CD4-positive, alpha-beta T cell treated with Interleukin-10 for 1 hour (primary cell): ENCODE data around the gene FANK1.
A peak's percentile ranks its signal among the peaks of the same experiment; 100 is the strongest.

ENCODE experiments used
- DNase-seq: peaks from one replicate; pipeline ENCODE4 v3.0.0-alpha.2; 2020

FANK1 gene, protein sequence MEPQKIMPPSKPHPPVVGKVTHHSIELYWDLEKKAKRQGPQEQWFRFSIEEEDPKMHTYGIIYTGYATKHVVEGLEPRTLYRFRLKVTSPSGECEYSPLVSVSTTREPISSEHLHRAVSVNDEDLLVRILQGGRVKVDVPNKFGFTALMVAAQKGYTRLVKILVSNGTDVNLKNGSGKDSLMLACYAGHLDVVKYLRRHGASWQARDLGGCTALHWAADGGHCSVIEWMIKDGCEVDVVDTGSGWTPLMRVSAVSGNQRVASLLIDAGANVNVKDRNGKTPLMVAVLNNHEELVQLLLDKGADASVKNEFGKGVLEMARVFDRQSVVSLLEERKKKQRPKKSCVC

DNA sequence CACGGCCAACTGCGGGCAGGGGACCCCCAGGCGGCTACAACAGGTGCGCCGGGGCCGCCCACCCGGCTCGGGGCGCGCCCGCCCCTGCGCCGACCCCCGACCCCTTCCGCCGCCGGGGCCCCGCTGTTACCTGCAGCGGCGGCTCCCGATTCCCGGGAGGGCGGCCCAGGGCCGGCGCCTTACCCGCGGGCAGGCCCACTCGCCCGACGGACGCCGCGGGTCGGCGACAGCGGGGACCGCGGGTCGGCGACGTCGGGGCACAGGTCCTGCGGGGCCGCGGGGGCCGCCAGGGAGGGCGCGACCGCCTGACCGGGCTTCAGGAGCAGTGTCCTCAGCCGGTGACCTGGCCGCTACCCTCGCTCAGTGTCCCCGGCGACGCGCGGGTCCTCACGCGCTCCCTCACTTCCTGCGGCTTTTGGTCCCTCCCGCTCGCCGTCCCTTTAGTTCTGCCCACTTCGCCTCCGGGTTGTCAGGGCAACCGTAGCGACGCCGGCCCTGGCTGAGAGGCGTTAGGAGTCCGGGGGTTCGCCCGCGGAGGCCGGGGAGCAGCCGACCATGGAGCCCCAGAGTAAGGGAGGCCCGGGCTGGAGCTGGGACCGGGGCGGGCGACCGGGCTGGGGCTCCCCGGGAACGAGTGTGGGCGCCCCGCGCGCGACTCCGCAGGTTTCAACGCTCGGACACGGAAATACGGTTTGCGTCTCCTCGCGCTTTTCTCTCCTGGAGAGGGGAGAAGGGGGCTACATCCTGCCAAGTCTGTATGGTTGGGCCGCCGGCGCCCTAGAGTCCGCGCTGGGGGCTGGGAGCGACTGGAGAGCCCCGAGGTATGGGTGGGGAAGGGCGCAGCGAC lies at the start of gene FANK1:
TSS of gene FANK1 (plus strand) at position 477 of the 847 bp plus-strand sequence. CDS start at position 556, 79 bp downstream.
- DNase-seq = peak; percentile 79

GRCh38 chr10:125846894-125847293 lies 49.5 kb upstream of the FANK1 start:
- no peak for DNase-seq

DNA sequence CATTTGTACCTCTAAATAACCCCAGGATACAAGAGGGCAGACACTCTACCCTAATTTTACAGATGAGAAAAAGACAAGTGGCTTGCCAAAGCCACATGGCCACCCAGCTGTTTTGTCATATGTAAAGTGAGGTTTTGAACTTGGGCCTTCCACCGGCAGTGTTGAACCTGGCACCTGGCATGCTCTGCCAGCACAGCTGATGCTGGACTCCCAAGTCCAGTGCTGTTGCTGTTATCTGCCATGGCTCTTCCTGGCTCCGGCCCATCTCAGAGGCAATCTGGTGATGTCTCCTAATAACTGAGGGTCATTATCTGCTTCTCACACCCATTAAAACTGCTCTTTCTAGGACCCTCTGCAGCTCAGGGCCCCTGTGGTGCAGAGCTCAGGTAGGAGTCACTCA lies 48.0 kb upstream of the FANK1 start:
- DNase-seq = no peak

- DNase-seq = no peak
Observed at GRCh38 chr10:125848857-125849256, 47.5 kb upstream of the FANK1 start.

- DNase-seq = no peak
Observed at GRCh38 chr10:125849448-125849847, 46.9 kb upstream of the FANK1 start.

GRCh38 chr10:125850766-125851731 lies 45.3 kb upstream of the FANK1 start:
- DNase-seq = no peak

DNA sequence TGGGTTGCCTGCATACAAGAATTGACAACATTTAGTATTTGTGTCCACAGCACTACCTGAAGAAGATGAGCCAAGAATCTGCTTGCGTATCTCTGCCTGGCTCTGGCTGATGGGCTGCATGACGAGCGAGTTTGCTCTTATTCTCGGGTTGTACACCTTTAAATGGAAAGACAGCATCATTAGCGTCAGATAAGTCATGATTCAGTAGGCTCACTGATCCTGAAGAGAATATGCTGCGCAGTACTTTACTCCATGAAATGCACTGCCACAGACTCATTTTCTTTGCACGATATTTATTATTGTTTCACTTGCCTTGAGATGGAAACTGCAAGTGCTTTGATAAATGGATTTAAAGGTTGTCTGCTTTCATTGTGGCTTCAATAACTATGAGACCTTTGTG lies 43.9 kb upstream of the FANK1 start:
- DNase-seq = no peak

DNA sequence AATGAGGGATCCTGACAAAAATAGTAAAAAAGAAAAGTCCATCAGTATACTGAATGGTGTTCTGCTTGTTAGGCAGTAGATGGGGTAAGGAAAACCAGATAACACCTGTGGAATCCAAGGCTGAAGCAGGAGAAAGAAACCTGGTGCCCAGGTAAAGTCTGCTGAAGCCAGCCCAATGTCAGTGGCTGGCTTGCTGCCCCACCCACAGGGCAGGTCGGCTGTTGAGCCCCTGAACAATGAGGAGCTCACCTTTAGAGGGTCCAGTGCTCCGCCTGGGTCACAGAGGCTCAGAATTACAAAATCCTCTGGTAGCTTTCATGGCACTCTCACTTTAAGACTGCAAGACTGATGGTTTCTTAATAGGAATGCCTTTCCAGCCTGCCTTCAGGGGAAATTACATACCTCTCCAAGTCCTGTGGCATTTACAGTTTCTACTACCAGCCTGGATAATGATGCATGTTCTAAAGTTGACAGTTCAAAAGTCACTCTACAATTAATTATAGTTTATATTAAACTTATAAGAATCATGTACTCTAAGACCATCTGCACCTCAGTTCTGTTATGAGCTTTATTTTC lies 39.1 kb upstream of the FANK1 start:
- DNase-seq = no peak

DNA sequence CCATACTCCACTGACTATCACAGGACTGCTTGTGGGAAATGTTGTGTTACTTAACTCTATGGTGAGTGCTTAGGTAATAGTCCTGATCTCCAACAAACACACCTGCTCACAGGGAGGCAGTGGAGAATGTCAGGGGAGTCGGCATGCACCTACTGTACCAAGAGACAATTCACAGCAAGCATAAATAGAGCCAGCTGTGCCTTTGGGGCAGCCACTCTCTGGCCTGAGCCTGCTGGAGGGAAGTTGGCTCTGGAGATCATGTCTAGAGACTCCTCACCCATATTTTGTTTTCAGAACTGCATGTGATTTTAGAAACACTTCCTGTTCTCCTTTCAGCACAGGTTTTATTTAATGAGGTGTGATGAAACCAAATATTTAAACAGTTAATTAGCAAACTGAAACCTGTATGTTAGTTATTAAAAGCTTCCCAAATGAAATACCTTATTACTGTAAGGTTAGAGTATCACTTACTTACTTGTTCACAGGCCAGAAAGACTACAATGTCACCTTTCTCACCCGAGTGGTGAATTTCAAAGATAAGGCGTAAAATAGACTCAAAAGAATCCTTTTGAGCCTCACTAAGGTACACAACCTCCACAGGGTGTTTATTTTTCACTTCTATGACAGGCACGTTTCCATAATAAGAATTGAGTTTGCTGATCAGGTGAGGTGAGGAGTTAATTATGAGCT lies 37.1 kb upstream of the FANK1 start:
- DNase-seq = no peak

GRCh38 chr10:125865120-125865519 lies 31.2 kb upstream of the FANK1 start:
- DNase-seq = no peak

DNA sequence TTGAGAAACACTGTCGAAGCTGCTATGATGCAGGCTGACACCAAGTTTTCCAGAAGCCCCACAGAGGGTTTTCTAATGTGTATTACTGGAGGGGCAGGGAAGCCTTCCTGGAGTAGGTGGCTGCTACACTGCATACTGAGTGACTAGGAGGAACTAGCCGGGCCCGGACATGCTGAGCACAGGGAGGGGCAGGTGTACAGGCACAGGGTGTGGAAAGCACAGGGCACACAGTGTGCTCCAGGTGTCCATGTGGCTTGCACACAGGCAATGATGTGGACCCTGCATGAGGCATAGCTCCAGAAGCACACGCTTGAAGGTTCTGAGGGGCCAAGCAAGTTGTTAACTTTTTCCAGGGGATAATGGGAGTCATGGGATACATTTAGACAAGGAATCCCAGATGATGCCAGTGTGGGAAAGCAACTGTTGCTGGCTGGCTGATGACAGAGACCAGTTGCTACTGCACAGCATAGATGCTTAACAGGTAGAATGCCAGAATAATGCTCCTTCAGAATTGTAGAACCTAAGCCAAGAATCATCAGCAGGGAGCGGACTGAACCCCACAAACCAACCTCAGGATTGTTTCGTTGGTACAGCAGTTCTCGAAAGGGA lies 29.8 kb upstream of the FANK1 start:
- DNase-seq = no peak

DNA sequence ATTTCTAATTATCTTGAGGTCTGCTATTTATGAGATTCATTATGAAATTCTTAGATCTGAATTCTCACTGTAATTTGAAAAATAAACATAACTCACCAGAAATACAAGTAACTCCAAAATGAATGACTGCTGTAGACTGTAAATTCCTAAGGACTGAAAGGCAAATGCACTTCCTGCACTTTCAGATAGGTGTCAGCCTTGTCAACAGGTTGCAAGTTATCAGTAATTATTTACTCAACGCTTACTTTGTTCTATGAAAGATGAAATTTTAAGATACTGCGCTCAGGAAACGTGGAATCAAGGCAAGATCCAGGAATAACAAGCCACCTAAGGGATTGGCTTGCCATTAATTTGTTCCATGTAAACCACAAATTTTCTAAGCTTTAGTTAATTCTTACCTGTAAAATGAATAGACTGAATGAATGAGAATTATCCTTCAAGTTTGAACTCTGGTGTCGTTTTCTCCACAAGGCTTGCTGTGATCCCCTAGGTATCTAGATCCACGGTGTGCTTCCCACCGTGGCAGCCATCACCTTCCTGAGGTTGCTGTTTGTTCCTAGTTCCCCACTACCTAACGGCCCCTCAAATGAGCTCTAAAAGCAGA lies 27.9 kb upstream of the FANK1 start:
- DNase-seq = peak; percentile 24

- no peak for DNase-seq
Observed at GRCh38 chr10:125871338-125871737, 25.0 kb upstream of the FANK1 start.

GRCh38 chr10:125878957-125879835 lies 17.2 kb upstream of the FANK1 start:
- no peak for DNase-seq

DNA sequence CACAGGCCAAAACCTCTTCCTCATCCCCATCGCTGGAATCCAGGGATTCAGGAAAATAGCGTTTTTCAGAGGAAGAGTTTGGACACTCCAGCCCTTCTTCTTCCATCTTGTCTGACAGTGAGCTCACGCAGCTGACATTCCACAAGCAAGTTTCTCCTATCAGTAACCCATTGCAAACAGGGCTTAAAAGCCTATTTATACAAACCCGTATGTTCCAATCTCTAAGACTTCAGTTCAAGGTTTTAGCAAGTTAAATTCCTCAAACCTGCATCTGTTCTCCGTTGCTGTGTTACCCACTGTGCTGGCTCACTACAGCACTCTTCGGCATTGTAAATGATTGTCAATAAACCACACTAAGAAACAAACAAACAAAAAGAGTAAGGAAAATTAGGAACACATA lies 15.6 kb upstream of the FANK1 start:
- DNase-seq = no peak

DNA sequence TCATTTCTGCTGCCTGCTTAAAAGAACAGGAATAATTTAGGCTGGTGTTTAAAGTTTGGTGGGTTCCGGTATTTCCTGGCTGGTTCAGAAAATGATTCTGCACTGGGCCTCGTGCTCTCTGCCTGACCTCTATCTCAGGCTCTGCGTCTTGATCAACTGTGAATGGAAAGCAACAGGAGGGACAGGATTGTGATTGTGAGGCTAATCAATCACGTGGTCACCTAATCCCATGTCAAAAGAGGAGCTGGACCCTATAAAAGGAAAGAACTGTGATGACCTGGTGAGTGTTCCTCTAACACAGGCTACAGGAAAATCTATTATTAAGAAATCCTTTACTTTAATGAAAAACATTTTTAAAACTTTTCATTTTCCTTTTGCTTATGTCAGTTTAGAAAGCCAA lies 15.2 kb upstream of the FANK1 start, which contains the start of gene DHX32:
TSS of gene DHX32 (minus strand) at position 101 of the 400 bp plus-strand sequence. CDS start 468 bp downstream, outside the sequence.
- DNase-seq = no peak

- no peak for DNase-seq
Observed at GRCh38 chr10:125882596-125882995, 13.8 kb upstream of the FANK1 start.

DNA sequence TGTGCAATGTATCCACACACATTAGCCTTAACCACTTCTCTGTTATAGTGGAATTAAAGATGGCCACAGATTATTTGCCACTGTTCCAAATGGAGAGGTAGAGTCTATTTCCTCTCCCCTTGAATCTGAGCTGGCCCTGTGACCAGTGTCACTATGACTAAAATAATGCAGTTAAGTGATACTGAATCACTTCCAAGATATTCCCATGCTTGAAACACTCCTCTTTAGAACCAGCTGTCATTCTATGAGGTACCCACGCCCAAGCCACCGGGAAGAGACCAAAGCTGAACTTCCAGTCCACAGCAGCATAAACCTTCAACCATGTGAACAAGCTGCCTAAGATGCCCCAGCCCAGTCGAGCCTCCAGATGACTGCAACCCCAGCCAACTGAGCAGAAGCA lies 13.2 kb upstream of the FANK1 start:
- no peak for DNase-seq

DNA sequence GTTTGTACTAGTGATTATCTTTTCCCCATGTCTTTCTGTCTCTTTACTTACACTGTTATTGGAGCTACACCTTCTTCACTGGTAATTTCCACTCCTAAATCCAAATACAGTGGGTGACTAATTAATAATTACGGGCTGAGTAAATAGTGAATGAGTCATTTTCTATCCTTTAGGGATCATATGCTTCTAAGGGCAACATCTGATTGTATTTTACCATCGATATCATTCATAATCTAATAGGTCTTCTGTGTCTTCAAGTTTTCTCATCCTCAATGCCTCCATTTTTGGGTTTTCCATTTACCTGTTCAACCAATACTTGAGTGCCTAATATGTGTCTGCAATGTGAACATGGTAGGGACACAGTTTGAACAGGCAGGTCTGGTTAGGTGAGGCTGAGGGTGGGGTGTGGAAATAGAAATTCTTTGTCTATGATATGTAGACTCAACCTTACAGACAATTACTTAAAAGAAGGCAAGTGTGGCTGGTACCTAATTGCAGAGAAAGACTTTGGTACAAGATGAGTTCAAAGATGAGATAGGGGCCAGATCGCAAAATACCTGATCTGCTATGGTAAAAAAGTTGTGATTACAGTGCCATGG lies 9.4 kb upstream of the FANK1 start:
- DNase-seq = no peak
